Neuronal stem cell (in vitro differentiated cells): ENCODE data around the gene ARHGAP22.

Experiments used
- DNase-seq: peaks from one replicate; pipeline ENCODE4 v3.0.0-alpha.2; 2013; ENCODE audit warnings: low spot score
- H2AFZ ChIP-seq: one replicate; pipeline ENCODE4 v1.6.1; 2013; ENCODE audit warnings: mild to moderate bottlenecking, low read length, inconsistent platforms
- H2AK5ac ChIP-seq: 2 replicates; pipeline ENCODE4 v1.6.1; 2013; ENCODE audit warnings: low read depth, mild to moderate bottlenecking, inconsistent platforms, low read length, moderate library complexity, mixed read lengths
- H2BK120ac ChIP-seq: 2 replicates; pipeline ENCODE4 v1.6.1; 2013; ENCODE audit warnings: low read depth, mild to moderate bottlenecking, inconsistent platforms, low read length, moderate library complexity, mixed read lengths
- H2BK12ac ChIP-seq: one replicate; pipeline ENCODE4 v1.6.1; 2013; ENCODE audit warnings: low read length, inconsistent platforms
- H2BK15ac ChIP-seq: 2 replicates; pipeline ENCODE4 v1.6.1; 2013; ENCODE audit warnings: mild to moderate bottlenecking, low read length, inconsistent platforms, mixed read lengths
- H2BK5ac ChIP-seq: one replicate; pipeline ENCODE4 v1.6.1; 2013; ENCODE audit warnings: inconsistent platforms, mild to moderate bottlenecking, low read length, moderate library complexity
- H3K14ac ChIP-seq: one replicate; pipeline ENCODE4 v1.6.1; 2013; ENCODE audit warnings: low read length, inconsistent platforms
- H3K18ac ChIP-seq: 2 replicates; pipeline ENCODE4 v1.6.1; 2013; ENCODE audit warnings: low read length, inconsistent platforms
- H3K23ac ChIP-seq: 2 replicates; pipeline ENCODE4 v1.6.1; 2013; ENCODE audit warnings: low read depth, mild to moderate bottlenecking, mixed read lengths, low read length, inconsistent platforms; ENCODE audit not compliant: poor library complexity
- H3K27ac ChIP-seq: replicated peaks from 3 replicates; pipeline ENCODE4 v1.5.1; 2013; ENCODE audit warnings: low read length, inconsistent platforms
- H3K27me3 ChIP-seq, 3 experiments: 2 replicates each; pipeline ENCODE4 v1.6.1; 2013; ENCODE audit warnings: low read length in 3 of 3, mild to moderate bottlenecking in 2 of 3, inconsistent platforms in 1 of 3, low read depth in 1 of 3, mixed read lengths in 1 of 3, moderate library complexity in 1 of 3; ENCODE audit not compliant: control insufficient read depth in 3 of 3, insufficient read depth in 3 of 3
- H3K36me3 ChIP-seq, 2 donors: replicated peaks in 1 of 2; 2 replicates each; pipeline ENCODE4 v1.6.1; 2013; ENCODE audit warnings: low read length in 2 of 2; ENCODE audit not compliant: control insufficient read depth in 2 of 2, insufficient read depth in 2 of 2
- H3K4ac ChIP-seq: 2 replicates; pipeline ENCODE4 v1.6.1; 2013; ENCODE audit warnings: inconsistent platforms, mild to moderate bottlenecking, low read length, moderate library complexity
- H3K4me1 ChIP-seq, 2 donors: 1 replicate in 1 of 2; 2 replicates in 1 of 2; pipeline ENCODE4 v1.6.1; 2013; ENCODE audit warnings: low read length in 2 of 2, low read depth in 1 of 2; ENCODE audit not compliant: control insufficient read depth in 2 of 2, insufficient read depth in 1 of 2
- H3K4me2 ChIP-seq: one replicate; pipeline ENCODE4 v1.6.1; 2013; ENCODE audit warnings: mild to moderate bottlenecking, low read length, inconsistent platforms; ENCODE audit not compliant: insufficient read depth, poor library complexity, severe bottlenecking
- H3K4me3 ChIP-seq, 2 donors: 2 replicates each; pipeline ENCODE4 v1.5.1; 2013; ENCODE audit warnings: low read length in 2 of 2, mild to moderate bottlenecking in 2 of 2, inconsistent platforms in 1 of 2, moderate library complexity in 1 of 2
- H3K79me1 ChIP-seq: one replicate; pipeline ENCODE4 v1.6.1; 2013; ENCODE audit warnings: low read depth, mild to moderate bottlenecking, inconsistent platforms, low read length, moderate library complexity
- H3K9ac ChIP-seq: one replicate; pipeline ENCODE4 v1.6.1; 2013; ENCODE audit warnings: mild to moderate bottlenecking, low read depth, low read length, inconsistent platforms; ENCODE audit not compliant: poor library complexity
- H3K9me3 ChIP-seq, 2 donors: replicated peaks in 1 of 2; 2 replicates each; pipeline versions ENCODE3 to v1.6.1; 2013; ENCODE audit warnings: low read length in 2 of 2, mild to moderate bottlenecking in 2 of 2, inconsistent platforms in 1 of 2, low read depth in 1 of 2, mixed read lengths in 1 of 2, moderate library complexity in 1 of 2; ENCODE audit not compliant: control insufficient read depth in 2 of 2, insufficient read depth in 1 of 2
- H4K8ac ChIP-seq: one replicate; pipeline ENCODE4 v1.6.1; 2013; ENCODE audit warnings: low read depth, mild to moderate bottlenecking, inconsistent platforms, low read length, moderate library complexity
- H4K91ac ChIP-seq: one replicate; pipeline ENCODE4 v1.6.1; 2013; ENCODE audit warnings: low read length, low read depth, mild to moderate bottlenecking, inconsistent platforms; ENCODE audit not compliant: poor library complexity
- WGBS, 2 donors: extraction: QIAGEN DNeasy Blood & Tissue Kit; methylation state at CpG; one replicate each; pipeline ENCODE4 v1.1.7; 2013; ENCODE audit warnings: missing lambda C conversion rate in 2 of 2, mixed read lengths in 1 of 2; ENCODE audit not compliant: insufficient read length in 2 of 2, insufficient replicate concordance in 1 of 2; ENCODE audit errors: extremely low coverage in 2 of 2; 5-methylcytosine and 5-hydroxymethylcytosine counted together

The ARHGAP22 gene

GRCh38 chr10:48574322-48574796, 30.5 kb downstream of the ARHGAP22 start:
- H3K4me3 ChIP-seq, result no peak overlapping the region
- DNase-seq, result no peak
- no peak overlapping the region for H3K4me2 ChIP-seq
- H3K4ac ChIP-seq, result no peak overlapping the region
- H3K23ac ChIP-seq, result no peak overlapping the region
- no peak overlapping the region for H2AK5ac ChIP-seq
- no peaks in the 10 kb centered on the region for H3K36me3 ChIP-seq
- H3K79me1 ChIP-seq, result no peaks in the 10 kb centered on the region
- peaks cover 0 to 4% (median 0%) of the 10 kb centered on the region in 3 experiments for H3K27me3 ChIP-seq
- H3K18ac ChIP-seq, result no peak overlapping the region
- no CpG with 5 or more reads among the region's 5 CpGs for WGBS, 2 donors
- no peak overlapping the region for H2BK120ac ChIP-seq
- H2BK15ac ChIP-seq, result no peak overlapping the region
- H4K8ac ChIP-seq, result no peak overlapping the region
- H3K14ac ChIP-seq, result no peak overlapping the region
- no peak overlapping the region for H4K91ac ChIP-seq
- no peak overlapping the region for H3K9ac ChIP-seq
- no peaks in the 10 kb centered on the region for H3K9me3 ChIP-seq
- H3K27ac ChIP-seq, result no peak overlapping the region
- peaks cover 0 to 2% of the 10 kb centered on the region in 2 donors for H3K4me1 ChIP-seq
- H2BK5ac ChIP-seq, result no peak overlapping the region
- no peak overlapping the region for H2BK12ac ChIP-seq
- no peak overlapping the region for H2AFZ ChIP-seq

GRCh38 chr10:48573045-48573444, 31.8 kb downstream of the ARHGAP22 start:
- Histone ChIP-seq H3K27me3 (no peaks in the 10 kb centered on the region), H4K91ac (no peak overlapping the region), H3K23ac (no peak overlapping the region), H3K9me3 (no peaks in the 10 kb centered on the region), H3K36me3 (no peaks in the 10 kb centered on the region), H3K4ac (no peak overlapping the region), H3K9ac (no peak overlapping the region), H2BK120ac (no peak overlapping the region), H3K4me3 (no peak overlapping the region), H2AK5ac (no peak overlapping the region), H3K4me1 (no peaks in the 10 kb centered on the region), H2AFZ (no peak overlapping the region), H3K18ac (no peak overlapping the region), H2BK15ac (no peak overlapping the region), H2BK5ac (no peak overlapping the region), H3K27ac (no peak overlapping the region), H2BK12ac (no peak overlapping the region), H4K8ac (no peak overlapping the region), H3K14ac (no peak overlapping the region), H3K79me1 (no peaks in the 10 kb centered on the region), H3K4me2 (no peak overlapping the region)
- DNase-seq, result no peak
- WGBS, 2 donors, result no CpG with 5 or more reads among the region's 5 CpGs

- Histone ChIP-seq H2BK12ac (no peak overlapping the region), H2AFZ (no peak overlapping the region), H3K9ac (no peak overlapping the region), H3K4me1 (no peaks in the 10 kb centered on the region), H2BK5ac (no peak overlapping the region), H3K4ac (no peak overlapping the region), H3K36me3 (no peaks in the 10 kb centered on the region), H3K4me3 (no peak overlapping the region), H2AK5ac (no peak overlapping the region), H4K8ac (no peak overlapping the region), H2BK15ac (no peak overlapping the region), H3K18ac (no peak overlapping the region), H2BK120ac (no peak overlapping the region), H3K23ac (no peak overlapping the region), H3K27me3 (no peaks in the 10 kb centered on the region), H3K9me3 (no peaks in the 10 kb centered on the region), H3K14ac (no peak overlapping the region), H3K79me1 (no peaks in the 10 kb centered on the region), H3K27ac (no peak overlapping the region), H3K4me2 (no peak overlapping the region), H4K91ac (no peak overlapping the region)
- WGBS, 2 donors, result no CpG with 5 or more reads among the region's 2 CpGs
- DNase-seq, result no peak
Observed at GRCh38 chr10:48572414-48572813, 32.5 kb downstream of the ARHGAP22 start.

GRCh38 chr10:48568546-48568945, 36.3 kb downstream of the ARHGAP22 start:
- no peaks in the 10 kb centered on the region for H3K9me3 ChIP-seq
- no peaks in the 10 kb centered on the region for H3K79me1 ChIP-seq
- peaks cover 0 to 2% of the 10 kb centered on the region in 2 donors for H3K4me1 ChIP-seq

More at GRCh38 chr10:48568546-48568945, 36.3 kb downstream of the ARHGAP22 start:
- H3K27ac ChIP-seq, result no peak overlapping the region
- no peak overlapping the region for H3K23ac ChIP-seq
- no peak overlapping the region for H2BK120ac ChIP-seq
- no peak overlapping the region for H3K4ac ChIP-seq
- H2BK12ac ChIP-seq, result no peak overlapping the region
- H2BK15ac ChIP-seq, result no peak overlapping the region
- no peak overlapping the region for H3K4me3 ChIP-seq
- no peak overlapping the region for H3K4me2 ChIP-seq
- H2AFZ ChIP-seq, result no peak overlapping the region
- H3K36me3 ChIP-seq, result no peaks in the 10 kb centered on the region
- peak overlapping the region; percentile 63 for H2AK5ac ChIP-seq
- H2BK5ac ChIP-seq, result no peak overlapping the region
- no peaks in the 10 kb centered on the region for H3K27me3 ChIP-seq
- no peak overlapping the region for H3K18ac ChIP-seq
- no CpG with 5 or more reads among the region's 8 CpGs for WGBS, 2 donors
- no peak overlapping the region for H4K8ac ChIP-seq
- no peak overlapping the region for H3K9ac ChIP-seq
- DNase-seq, result no peak
- no peak overlapping the region for H3K14ac ChIP-seq
- H4K91ac ChIP-seq, result no peak overlapping the region
